HG03066 (cell line): ENCODE measurements around the gene THADA.

Experiments used
- ATAC-seq: cut with Tn5 transposase; IDR thresholded peaks from one replicate; pipeline ENCODE4 v1.9.1; 2021; ENCODE audit warnings: low read depth; ENCODE audit not compliant: unreplicated experiment

Gene THADA

GRCh38 chr2:43262239-43262638, 333.6 kb downstream of the THADA start:
- ATAC-seq: no peak

GRCh38 chr2:43259512-43259911, 336.3 kb downstream of the THADA start:
- ATAC-seq: no peak

- ATAC-seq: no peak
Observed at GRCh38 chr2:43258547-43259156, 337.2 kb downstream of the THADA start.

GRCh38 chr2:43255296-43255910, 340.4 kb downstream of the THADA start:
- ATAC-seq: no peak

- no peak for ATAC-seq
Observed at GRCh38 chr2:43254331-43254730, 341.5 kb downstream of the THADA start.

GRCh38 chr2:43251171-43251731, 344.6 kb downstream of the THADA start:
- no peak for ATAC-seq

- ATAC-seq: no peak
Observed at GRCh38 chr2:43250015-43250414, 345.8 kb downstream of the THADA start.

GRCh38 chr2:43248621-43249020, 347.2 kb downstream of the THADA start:
- no peak for ATAC-seq

- ATAC-seq: no peak
Observed at GRCh38 chr2:43246641-43247040, 349.2 kb downstream of the THADA start.

- ATAC-seq: no peak
Observed at GRCh38 chr2:43241558-43241957, 354.3 kb downstream of the THADA start.

GRCh38 chr2:43240766-43241150, 355.1 kb downstream of the THADA start:
- ATAC-seq: no peak

- ATAC-seq: no peak
Observed at GRCh38 chr2:43239981-43240765, 355.7 kb downstream of the THADA start.

- ATAC-seq: no peak
Observed at GRCh38 chr2:43238813-43239212, 357.0 kb downstream of the THADA start.

- no peak for ATAC-seq
Observed at GRCh38 chr2:43238176-43238575, 357.7 kb downstream of the THADA start.

- ATAC-seq: no peak
Observed at GRCh38 chr2:43233218-43234212, 362.3 kb downstream of the THADA start.

GRCh38 chr2:43230951-43231827, 364.6 kb downstream of the THADA start:
- ATAC-seq: no peak

GRCh38 chr2:43230351-43230885, 365.4 kb downstream of the THADA start:
- ATAC-seq: no peak

GRCh38 chr2:43228756-43229659, 366.8 kb downstream of the THADA start:
- no peak for ATAC-seq
